ENCODE results near the gene GULP1. TPM values are rescaled to one million over a fixed set of nuclear protein-coding genes. Genes with fewer than 3 reads are reported as not detected.

Gene GULP1
- total RNA-seq, 1 donor from 2014 or later: 39.4 TPM

DNA sequence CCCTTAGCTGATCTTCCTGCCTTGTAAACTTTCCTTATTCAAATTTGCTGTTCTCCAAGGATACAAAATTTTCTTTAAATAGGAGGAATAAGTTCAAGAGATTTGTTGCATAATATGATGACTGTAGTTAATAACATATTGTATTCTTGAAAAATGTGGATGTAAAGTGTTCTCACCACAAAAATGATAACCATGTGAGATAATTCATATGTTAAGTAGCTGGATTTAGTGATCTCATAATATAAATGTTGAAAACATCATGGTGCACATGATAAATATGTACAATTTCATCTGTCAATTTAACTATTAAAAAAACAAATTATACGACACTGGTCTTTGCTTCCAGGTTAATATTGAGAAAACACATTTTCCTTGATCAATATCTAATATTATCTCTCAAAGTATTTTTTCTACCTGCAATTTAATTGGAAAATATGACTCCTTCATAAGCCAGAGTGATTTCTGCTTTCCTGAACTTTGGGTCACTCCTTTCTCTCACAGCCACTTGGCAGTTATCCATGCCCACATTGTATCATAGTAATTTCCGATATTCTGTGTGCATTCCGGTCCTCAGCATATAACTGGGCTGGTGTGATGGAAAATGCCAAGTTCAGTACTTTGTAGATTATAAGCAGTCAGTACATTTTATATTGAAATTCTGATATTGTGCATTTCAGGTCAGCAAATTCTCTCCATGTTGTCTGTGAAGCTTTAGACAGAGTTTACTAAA is 152.6 kb downstream of the GULP1 start:
- TF ChIP-seq, protein P1, sequence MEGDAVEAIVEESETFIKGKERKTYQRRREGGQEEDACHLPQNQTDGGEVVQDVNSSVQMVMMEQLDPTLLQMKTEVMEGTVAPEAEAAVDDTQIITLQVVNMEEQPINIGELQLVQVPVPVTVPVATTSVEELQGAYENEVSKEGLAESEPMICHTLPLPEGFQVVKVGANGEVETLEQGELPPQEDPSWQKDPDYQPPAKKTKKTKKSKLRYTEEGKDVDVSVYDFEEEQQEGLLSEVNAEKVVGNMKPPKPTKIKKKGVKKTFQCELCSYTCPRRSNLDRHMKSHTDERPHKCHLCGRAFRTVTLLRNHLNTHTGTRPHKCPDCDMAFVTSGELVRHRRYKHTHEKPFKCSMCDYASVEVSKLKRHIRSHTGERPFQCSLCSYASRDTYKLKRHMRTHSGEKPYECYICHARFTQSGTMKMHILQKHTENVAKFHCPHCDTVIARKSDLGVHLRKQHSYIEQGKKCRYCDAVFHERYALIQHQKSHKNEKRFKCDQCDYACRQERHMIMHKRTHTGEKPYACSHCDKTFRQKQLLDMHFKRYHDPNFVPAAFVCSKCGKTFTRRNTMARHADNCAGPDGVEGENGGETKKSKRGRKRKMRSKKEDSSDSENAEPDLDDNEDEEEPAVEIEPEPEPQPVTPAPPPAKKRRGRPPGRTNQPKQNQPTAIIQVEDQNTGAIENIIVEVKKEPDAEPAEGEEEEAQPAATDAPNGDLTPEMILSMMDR (IDR thresholded peaks at IDR 0.05; ENCODE audit: insufficient read depth, low read depth, low read length): no peak
- TF ChIP-seq EZH2 (IDR thresholded peaks at IDR 0.05; ENCODE audit: insufficient read depth, low read length): no peak
- FAIRE-seq: no peak
- no peaks in the 10 kb centered on the region for H3K79me2 ChIP-seq (ENCODE audit: insufficient read depth, low read length)
- no peak for DNase-seq (ENCODE audit: low read depth)
- no peak overlapping the region for H3K4me3 Mint-ChIP-seq (ENCODE audit: unreplicated experiment)
- no peak overlapping the region for H3K27ac ChIP-seq (ENCODE audit: low read depth, low read length)
- H2AFZ ChIP-seq (ENCODE audit: low read depth, low read length): no peak overlapping the region
- H3K9ac ChIP-seq (ENCODE audit: low read length): no peak overlapping the region
- H3K9me3 ChIP-seq (ENCODE audit: insufficient read depth, low read depth, low read length): no peaks in the 10 kb centered on the region
- no peaks in the 10 kb centered on the region for H3K36me3 ChIP-seq (ENCODE audit: insufficient read depth, low read length)
- H3K36me3 Mint-ChIP-seq (ENCODE audit: low read depth, unreplicated experiment): no peaks in the 10 kb centered on the region
- no peaks in the 10 kb centered on the region for H4K20me1 ChIP-seq (ENCODE audit: insufficient read depth, low read length)
- H3K4me1 ChIP-seq (ENCODE audit: insufficient read depth, low read length): no peaks in the 10 kb centered on the region
- H3K4me1 Mint-ChIP-seq (ENCODE audit: low read depth, unreplicated experiment): no peaks in the 10 kb centered on the region
- H3K27ac Mint-ChIP-seq (ENCODE audit: unreplicated experiment): no peak overlapping the region
- H3K9me3 Mint-ChIP-seq (ENCODE audit: unreplicated experiment): no peaks in the 10 kb centered on the region
- no peak overlapping the region for H3K4me2 ChIP-seq (ENCODE audit: low read length)
- H3K4me3 ChIP-seq (ENCODE audit: insufficient read depth, low read depth, low read length): no peak overlapping the region
- H3K27me3 ChIP-seq (ENCODE audit: insufficient read depth, low read length): no peaks in the 10 kb centered on the region
- no peaks in the 10 kb centered on the region for H3K27me3 Mint-ChIP-seq (ENCODE audit: low read depth, unreplicated experiment)

DNA sequence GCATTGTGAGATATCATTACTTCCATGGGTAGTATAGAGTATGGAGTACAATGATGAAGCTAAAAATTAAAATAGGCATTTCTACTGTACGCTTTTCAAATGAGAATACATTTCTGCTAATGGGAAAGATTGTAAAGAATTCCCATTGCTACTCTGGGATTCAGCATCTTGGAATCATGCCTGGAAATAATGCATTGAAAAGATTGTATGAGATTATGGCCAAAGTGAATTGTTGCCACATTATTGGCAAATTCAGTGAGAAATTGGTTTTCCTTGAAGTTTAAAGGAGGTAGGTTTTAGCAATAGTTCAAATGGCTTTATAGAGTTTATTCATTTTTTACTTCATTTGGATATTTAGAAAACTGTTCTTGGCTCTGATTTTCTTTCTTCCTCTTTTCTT is 157.9 kb downstream of the GULP1 start:
- no peak overlapping the region for H3K27ac Mint-ChIP-seq (ENCODE audit: unreplicated experiment)
- peaks cover 2% of the 10 kb centered on the region for H3K9me3 Mint-ChIP-seq (ENCODE audit: unreplicated experiment)
- H3K79me2 ChIP-seq (ENCODE audit: insufficient read depth, low read length): no peaks in the 10 kb centered on the region
- no peak overlapping the region for H3K4me3 Mint-ChIP-seq (ENCODE audit: unreplicated experiment)
- no peaks in the 10 kb centered on the region for H3K9me3 ChIP-seq (ENCODE audit: insufficient read depth, low read depth, low read length)
- no peak for DNase-seq (ENCODE audit: low read depth)
- no peak overlapping the region for H3K4me2 ChIP-seq (ENCODE audit: low read length)
- no peaks in the 10 kb centered on the region for H3K4me1 Mint-ChIP-seq (ENCODE audit: low read depth, unreplicated experiment)
- H3K4me3 ChIP-seq (ENCODE audit: insufficient read depth, low read depth, low read length): no peak overlapping the region
- peaks cover 3% of the 10 kb centered on the region for H3K36me3 Mint-ChIP-seq (ENCODE audit: low read depth, unreplicated experiment)
- TF ChIP-seq, protein P1 (IDR thresholded peaks at IDR 0.05; ENCODE audit: insufficient read depth, low read depth, low read length): no peak
- no peak for TF ChIP-seq EZH2 (IDR thresholded peaks at IDR 0.05; ENCODE audit: insufficient read depth, low read length)
- peaks cover 3% of the 10 kb centered on the region for H3K4me1 ChIP-seq (ENCODE audit: insufficient read depth, low read length)
- H4K20me1 ChIP-seq (ENCODE audit: insufficient read depth, low read length): no peaks in the 10 kb centered on the region
- FAIRE-seq: no peak
- H2AFZ ChIP-seq (ENCODE audit: low read depth, low read length): no peak overlapping the region
- H3K9ac ChIP-seq (ENCODE audit: low read length): no peak overlapping the region
- no peaks in the 10 kb centered on the region for H3K27me3 Mint-ChIP-seq (ENCODE audit: low read depth, unreplicated experiment)
- H3K36me3 ChIP-seq (ENCODE audit: insufficient read depth, low read length): no peaks in the 10 kb centered on the region
- no peaks in the 10 kb centered on the region for H3K27me3 ChIP-seq (ENCODE audit: insufficient read depth, low read length)
- no peak overlapping the region for H3K27ac ChIP-seq (ENCODE audit: low read depth, low read length)

DNA sequence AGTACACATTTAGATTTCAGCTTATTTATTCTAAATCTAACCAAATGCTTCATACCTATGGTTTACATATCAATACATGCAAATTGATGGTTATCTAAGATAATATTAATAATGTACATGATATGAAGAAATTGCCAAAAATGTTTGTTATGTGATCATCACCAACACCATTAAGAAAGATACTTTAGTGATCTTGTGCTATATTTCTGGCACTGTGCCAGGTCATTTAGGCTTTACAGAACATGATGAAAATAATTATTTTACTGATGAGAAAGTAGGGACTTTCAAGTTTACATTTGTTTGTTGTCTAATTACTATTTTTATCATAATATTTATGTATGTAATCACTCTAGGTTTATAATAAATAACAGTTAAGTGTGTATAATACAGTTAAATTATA is 158.3 kb downstream of the GULP1 start:
- Histone ChIP-seq H3K4me1 (ENCODE audit: insufficient read depth, low read length) (peaks cover 3% of the 10 kb centered on the region), H3K9ac (ENCODE audit: low read length) (no peak overlapping the region), H3K27me3 (ENCODE audit: insufficient read depth, low read length) (no peaks in the 10 kb centered on the region), H3K27ac (ENCODE audit: low read depth, low read length) (no peak overlapping the region), H3K36me3 (ENCODE audit: insufficient read depth, low read length) (no peaks in the 10 kb centered on the region), H3K9me3 (ENCODE audit: insufficient read depth, low read depth, low read length) (no peaks in the 10 kb centered on the region), H3K79me2 (ENCODE audit: insufficient read depth, low read length) (no peaks in the 10 kb centered on the region), H3K4me3 (ENCODE audit: insufficient read depth, low read depth, low read length) (no peak overlapping the region), H2AFZ (ENCODE audit: low read depth, low read length) (no peak overlapping the region), H3K4me2 (ENCODE audit: low read length) (no peak overlapping the region), H4K20me1 (ENCODE audit: insufficient read depth, low read length) (no peaks in the 10 kb centered on the region)
- Mint-ChIP-seq H3K4me1 (ENCODE audit: low read depth, unreplicated experiment) (no peaks in the 10 kb centered on the region), H3K27me3 (ENCODE audit: low read depth, unreplicated experiment) (no peaks in the 10 kb centered on the region), H3K36me3 (ENCODE audit: low read depth, unreplicated experiment) (peaks cover 5% of the 10 kb centered on the region), H3K4me3 (ENCODE audit: unreplicated experiment) (no peak overlapping the region), H3K27ac (ENCODE audit: unreplicated experiment) (no peak overlapping the region), H3K9me3 (ENCODE audit: unreplicated experiment) (peaks cover 4% of the 10 kb centered on the region)
- TF ChIP-seq, protein P1 (IDR thresholded peaks at IDR 0.05; ENCODE audit: insufficient read depth, low read depth, low read length): no peak
- no peak for DNase-seq (ENCODE audit: low read depth)
- FAIRE-seq: no peak

All from astrocyte (in vitro differentiated cells and primary cell).